Lung (tissue), 16 donors: ENCODE data around the gene TSPAN16. TPM values are rescaled to one million over a fixed set of nuclear protein-coding genes. Genes with fewer than 3 reads are reported as not detected.

Experiments
- ATAC-seq: fragments of 200-7000 bp; cut with Tn5 transposase; one replicate; pipeline ENCODE4 v1.9.1; 2020; ENCODE audit warnings: moderate number of reproducible peaks; ENCODE audit not compliant: insufficient read depth, low FRiP score
- DNase-seq, 3 donors: peaks; one replicate each; pipeline ENCODE4 v3.0.0-alpha.2; 2013 to 2017
- H3K27ac ChIP-seq, 2 donors: one replicate each; pipeline ENCODE4 v1.5.1; 2013; ENCODE audit warnings: mild to moderate bottlenecking in 2 of 2, moderate library complexity in 2 of 2, control low read depth in 1 of 2, inconsistent platforms in 1 of 2, low read depth in 1 of 2, low read length in 1 of 2
- H3K27me3 ChIP-seq, 3 donors: one replicate each; pipeline ENCODE4 v1.5.1; 2013; ENCODE audit warnings: low read length in 2 of 3; ENCODE audit not compliant: control insufficient read depth in 3 of 3, insufficient read depth in 3 of 3
- H3K36me3 ChIP-seq, 4 donors: one replicate each; pipeline ENCODE4 v1.5.1; 2013; ENCODE audit warnings: low read length in 4 of 4, mild to moderate bottlenecking in 1 of 4, moderate library complexity in 1 of 4; ENCODE audit not compliant: control insufficient read depth in 4 of 4, insufficient read depth in 4 of 4
- H3K4me1 ChIP-seq, 5 donors: one replicate each; pipeline ENCODE4 v1.5.1; 2013; ENCODE audit warnings: low read length in 5 of 5, mild to moderate bottlenecking in 2 of 5, moderate library complexity in 1 of 5; ENCODE audit not compliant: control insufficient read depth in 5 of 5, insufficient read depth in 5 of 5
- H3K4me3 ChIP-seq: one replicate; pipeline ENCODE4 v1.5.1; 2013; ENCODE audit warnings: mild to moderate bottlenecking, control low read depth, moderate library complexity
- H3K9ac ChIP-seq, 2 donors: one replicate each; pipeline ENCODE4 v1.5.1; 2013; ENCODE audit warnings: low read length in 2 of 2, control low read depth in 1 of 2; ENCODE audit not compliant: insufficient read depth in 1 of 2
- H3K9me3 ChIP-seq, 4 donors: one replicate each; pipeline ENCODE4 v1.5.1; 2013; ENCODE audit warnings: low read length in 3 of 4, mild to moderate bottlenecking in 1 of 4, moderate library complexity in 1 of 4; ENCODE audit not compliant: control insufficient read depth in 4 of 4, insufficient read depth in 3 of 4
- WGBS, 2 donors: extraction: QIAGEN DNeasy Blood & Tissue Kit; methylation state at CpG; one replicate each; pipeline ENCODE4 v1.1.7; 2013; 5-methylcytosine and 5-hydroxymethylcytosine counted together
- long read RNA-seq, 5 donors: transcript quantifications; one replicate each; lab custom pipeline, GENCODE V29; 2026
- polyA plus RNA-seq, 2 donors: library from polyadenylated mRNA; stranded (reverse); fragments of 200-250 nt; gene quantifications; one replicate each; pipeline ENCODE4 v1.2.1, GENCODE V29; 2013
- total RNA-seq, 2 donors: library from RNA; depleted of rRNA in 1 of 2; stranded (reverse); fragments of >200 nt in 1 of 2; gene quantifications; one replicate each; pipeline ENCODE4 v1.2.1, GENCODE V29; 2014 to 2021
- TF ChIP-seq, protein P1 (sequence below): IDR thresholded peaks from 2 replicates; pipeline ENCODE4 v1.5.1; 2012; ENCODE audit warnings: mild to moderate bottlenecking; ENCODE audit errors: control extremely low read depth, extremely low read depth
- donor health status: control.
- donor health status: control.
- donor health status: Bipolar disorder and iron deficiency.
- donor health status: healthy.
- donor health status: DM: yes; HTN: yes; CAD: no.

The TSPAN16 gene, protein sequence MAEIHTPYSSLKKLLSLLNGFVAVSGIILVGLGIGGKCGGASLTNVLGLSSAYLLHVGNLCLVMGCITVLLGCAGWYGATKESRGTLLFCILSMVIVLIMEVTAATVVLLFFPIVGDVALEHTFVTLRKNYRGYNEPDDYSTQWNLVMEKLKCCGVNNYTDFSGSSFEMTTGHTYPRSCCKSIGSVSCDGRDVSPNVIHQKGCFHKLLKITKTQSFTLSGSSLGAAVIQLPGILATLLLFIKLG
- total RNA-seq (not detected), polyA plus RNA-seq (not detected)
- long read RNA-seq, donor 1 = 0 reads
- long read RNA-seq, donor 2 = 0 reads
- long read RNA-seq, donor 3, partial matches to known transcripts = 0 of 10 reads
- long read RNA-seq, donor 3, other reads (novel, unspliced or antisense) = 10 of 10 reads
- long read RNA-seq, donor 4 = 0 reads
- long read RNA-seq, donor 5 = 0 reads

DNA sequence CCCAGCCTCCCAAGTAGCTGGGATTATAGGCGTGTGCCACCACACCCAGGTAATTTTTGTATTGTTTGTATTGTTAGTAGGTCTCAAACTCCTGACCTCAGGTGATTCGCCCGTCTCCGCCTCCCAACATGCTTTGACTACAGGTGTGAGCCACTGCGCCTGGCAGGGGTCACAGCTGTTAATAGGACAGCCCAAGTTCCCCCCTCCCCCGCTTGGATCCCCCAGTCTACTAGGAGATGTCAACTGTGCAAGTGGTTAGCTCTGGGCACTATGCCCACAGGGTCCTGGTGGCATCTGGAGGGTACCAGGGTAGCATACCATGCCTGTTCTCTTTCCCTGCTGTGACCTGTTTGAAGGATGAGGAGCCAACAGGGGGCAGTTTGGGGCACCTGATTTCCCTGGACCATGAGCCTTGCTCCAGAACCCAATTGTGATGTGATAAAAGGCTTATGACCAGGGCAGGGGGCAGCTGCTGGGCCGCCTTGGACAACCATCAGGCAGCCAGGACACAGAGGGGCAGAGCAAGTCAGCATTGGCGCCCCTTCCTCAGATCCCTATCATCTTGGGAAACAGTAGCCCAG is at the start of gene TSPAN16:
TSS of gene TSPAN16 (plus strand) at position 496 of the 581 bp plus-strand sequence. CDS start 138 bp downstream, outside the sequence.
- no peak for ATAC-seq
- TF ChIP-seq, protein P1, sequence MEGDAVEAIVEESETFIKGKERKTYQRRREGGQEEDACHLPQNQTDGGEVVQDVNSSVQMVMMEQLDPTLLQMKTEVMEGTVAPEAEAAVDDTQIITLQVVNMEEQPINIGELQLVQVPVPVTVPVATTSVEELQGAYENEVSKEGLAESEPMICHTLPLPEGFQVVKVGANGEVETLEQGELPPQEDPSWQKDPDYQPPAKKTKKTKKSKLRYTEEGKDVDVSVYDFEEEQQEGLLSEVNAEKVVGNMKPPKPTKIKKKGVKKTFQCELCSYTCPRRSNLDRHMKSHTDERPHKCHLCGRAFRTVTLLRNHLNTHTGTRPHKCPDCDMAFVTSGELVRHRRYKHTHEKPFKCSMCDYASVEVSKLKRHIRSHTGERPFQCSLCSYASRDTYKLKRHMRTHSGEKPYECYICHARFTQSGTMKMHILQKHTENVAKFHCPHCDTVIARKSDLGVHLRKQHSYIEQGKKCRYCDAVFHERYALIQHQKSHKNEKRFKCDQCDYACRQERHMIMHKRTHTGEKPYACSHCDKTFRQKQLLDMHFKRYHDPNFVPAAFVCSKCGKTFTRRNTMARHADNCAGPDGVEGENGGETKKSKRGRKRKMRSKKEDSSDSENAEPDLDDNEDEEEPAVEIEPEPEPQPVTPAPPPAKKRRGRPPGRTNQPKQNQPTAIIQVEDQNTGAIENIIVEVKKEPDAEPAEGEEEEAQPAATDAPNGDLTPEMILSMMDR = no peak
- no peaks in the 10 kb centered on the region for H3K27me3 ChIP-seq
- no peak within 1 kb of the TSS for H3K27ac ChIP-seq
- peaks cover 0 to 8% (median 0%) of the 10 kb centered on the region in 5 donors for H3K4me1 ChIP-seq
- 73 to 82% methylated on average over 8 of the region's 8 CpGs for WGBS, 2 donors
- no peak for DNase-seq
- peak within 1 kb of the TSS in 1 of 2 donors; percentile 17 for H3K9ac ChIP-seq
- no peak within 1 kb of the TSS for H3K4me3 ChIP-seq
- peaks cover 0 to 2% (median 0%) of the 10 kb centered on the region in 4 donors for H3K9me3 ChIP-seq
- H3K36me3 ChIP-seq = no peaks in the 10 kb centered on the region

DNA sequence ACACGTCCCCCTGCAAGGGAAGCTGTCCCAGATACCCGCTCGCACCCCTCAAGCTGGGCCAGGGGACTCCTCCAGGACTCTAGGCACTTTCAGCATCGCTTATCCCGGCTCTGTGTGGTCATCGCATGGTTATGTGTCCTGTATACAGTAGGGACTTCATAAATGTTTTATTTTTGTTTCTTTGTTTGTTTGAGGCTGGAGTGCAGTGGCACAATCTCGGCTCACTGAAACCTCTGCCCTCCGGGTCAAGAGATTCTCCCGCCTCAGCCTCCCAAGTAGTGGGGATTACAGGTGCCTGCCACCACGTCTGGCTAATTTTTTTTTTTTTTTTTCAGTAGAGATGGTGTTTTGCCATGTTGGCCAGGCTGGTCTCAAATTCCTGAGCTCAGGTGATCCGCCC is 49.0 kb upstream of the TSPAN16 start:
- ATAC-seq (no peak), DNase-seq (no peak)
- WGBS, 2 donors = 82 to 86% methylated on average over 11 of the region's 11 CpGs
- peak overlapping the region in 1 of 2 donors; percentile 17 for H3K27ac ChIP-seq
- no peak overlapping the region for H3K9ac ChIP-seq
- no peak overlapping the region for H3K4me3 ChIP-seq
- no peaks in the 10 kb centered on the region for H3K27me3 ChIP-seq
- H3K4me1 ChIP-seq = peaks cover 0 to 12% (median 6%) of the 10 kb centered on the region in 5 donors
- H3K36me3 ChIP-seq = peaks cover 0 to 32% (median 24%) of the 10 kb centered on the region in 4 donors
- H3K9me3 ChIP-seq = no peaks in the 10 kb centered on the region
- TF ChIP-seq, protein P1 = no peak

DNA sequence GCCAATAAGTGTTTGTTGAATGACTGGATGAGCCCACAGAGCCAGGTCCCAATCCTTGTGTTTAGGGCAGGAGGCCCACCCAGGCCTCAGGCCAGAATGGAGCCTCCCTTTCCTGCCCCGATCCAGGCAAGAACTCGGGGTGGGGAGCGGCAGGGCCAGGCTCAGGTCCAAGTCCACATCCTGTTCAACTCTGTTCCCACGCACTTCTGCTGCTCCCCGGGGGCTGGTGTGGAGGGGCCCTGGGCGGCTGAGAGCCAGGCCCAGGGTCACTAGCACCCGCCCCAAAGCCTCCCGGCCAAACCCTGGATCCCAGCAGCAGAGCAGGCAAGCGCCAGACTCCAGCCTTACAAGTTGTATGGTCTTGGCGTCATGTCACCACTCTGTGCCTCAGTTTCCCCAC is 48.6 kb upstream of the TSPAN16 start:
- DNase-seq = peak; percentile 46 to 79 (median 49)

More for the DNA sequence above, 48.6 kb upstream of the TSPAN16 start:
- Histone ChIP-seq H3K27ac (peak overlapping the region; percentile 54 to 67), H3K27me3 (no peaks in the 10 kb centered on the region), H3K36me3 (peaks cover 0 to 33% (median 27%) of the 10 kb centered on the region in 4 donors), H3K9me3 (no peaks in the 10 kb centered on the region), H3K4me1 (peaks cover 0 to 12% (median 6%) of the 10 kb centered on the region in 5 donors), H3K9ac (no peak overlapping the region), H3K4me3 (no peak overlapping the region)
- WGBS, 2 donors = 50 to 75% methylated on average over 9 to 10 of the region's 10 CpGs
- TF ChIP-seq, protein P1 = no peak
- ATAC-seq = no peak
